Measurements from ENCODE around the gene MYLK.

DNA sequence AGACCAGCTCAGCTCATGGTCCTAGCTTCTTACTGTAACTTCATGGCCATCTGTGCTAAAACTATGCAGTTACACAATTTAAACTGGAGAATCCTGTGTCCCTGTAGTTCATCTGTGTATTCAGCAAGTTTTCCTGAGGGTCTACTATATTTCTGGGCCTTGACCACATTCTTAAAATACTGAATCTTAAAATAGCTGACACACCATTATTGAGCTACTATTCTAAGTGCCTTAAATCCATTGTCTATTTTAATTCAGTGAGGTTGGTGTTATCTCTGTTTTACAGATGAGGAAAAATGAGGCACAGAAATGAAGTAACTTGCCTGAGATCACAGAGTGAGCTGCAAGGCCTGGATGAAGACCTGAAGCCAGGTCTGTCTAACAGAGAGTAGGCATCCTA, 22.0 kb downstream of the MYLK start:
- TF ChIP-seq, protein P1, sequence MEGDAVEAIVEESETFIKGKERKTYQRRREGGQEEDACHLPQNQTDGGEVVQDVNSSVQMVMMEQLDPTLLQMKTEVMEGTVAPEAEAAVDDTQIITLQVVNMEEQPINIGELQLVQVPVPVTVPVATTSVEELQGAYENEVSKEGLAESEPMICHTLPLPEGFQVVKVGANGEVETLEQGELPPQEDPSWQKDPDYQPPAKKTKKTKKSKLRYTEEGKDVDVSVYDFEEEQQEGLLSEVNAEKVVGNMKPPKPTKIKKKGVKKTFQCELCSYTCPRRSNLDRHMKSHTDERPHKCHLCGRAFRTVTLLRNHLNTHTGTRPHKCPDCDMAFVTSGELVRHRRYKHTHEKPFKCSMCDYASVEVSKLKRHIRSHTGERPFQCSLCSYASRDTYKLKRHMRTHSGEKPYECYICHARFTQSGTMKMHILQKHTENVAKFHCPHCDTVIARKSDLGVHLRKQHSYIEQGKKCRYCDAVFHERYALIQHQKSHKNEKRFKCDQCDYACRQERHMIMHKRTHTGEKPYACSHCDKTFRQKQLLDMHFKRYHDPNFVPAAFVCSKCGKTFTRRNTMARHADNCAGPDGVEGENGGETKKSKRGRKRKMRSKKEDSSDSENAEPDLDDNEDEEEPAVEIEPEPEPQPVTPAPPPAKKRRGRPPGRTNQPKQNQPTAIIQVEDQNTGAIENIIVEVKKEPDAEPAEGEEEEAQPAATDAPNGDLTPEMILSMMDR (IDR thresholded peaks at IDR 0.05) = no peak
- TF ChIP-seq EP300 (IDR thresholded peaks at IDR 0.05) = no peak

All from tibial nerve (tissue), 4 donors.